Cardiac muscle cell (in vitro differentiated cells and primary cell): ENCODE data around the gene TENT5C. TPM values are rescaled to one million over a fixed set of nuclear protein-coding genes. Genes with fewer than 3 reads are reported as not detected.

ENCODE experiments used
- DNase-seq, 2 donors: peaks; one replicate each; pipeline versions ENCODE4 v3.0.0 to v3.0.0-alpha.2; 2010 to 2017; ENCODE audit warnings: low read depth in 1 of 2, low spot score in 1 of 2
- H3K27ac ChIP-seq: fragments of 200-600 bp; sonication (generic); 2 replicates; pipeline ENCODE4 v1.5.1; 2016
- H3K27me3 ChIP-seq: fragments of 200-600 bp; sonication (generic); 2 replicates; pipeline ENCODE4 v1.6.0; 2016; ENCODE audit warnings: control low read depth
- H3K36me3 ChIP-seq: fragments of 200-600 bp; sonication (generic); 2 replicates; pipeline ENCODE4 v1.5.1; 2016; ENCODE audit warnings: control low read depth
- H3K4me1 ChIP-seq: fragments of 200-600 bp; sonication (generic); 2 replicates; pipeline ENCODE4 v1.8.1; 2017; ENCODE audit warnings: low read depth, mild to moderate bottlenecking, mixed run types
- H3K4me3 ChIP-seq: fragments of 200-600 bp; sonication (generic); 2 replicates; pipeline ENCODE4 v1.5.1; 2016; ENCODE audit warnings: mild to moderate bottlenecking
- H3K9me3 ChIP-seq: fragments of 200-600 bp; sonication (generic); 2 replicates; pipeline ENCODE4 v1.5.1; 2017; ENCODE audit warnings: low read depth, mild to moderate bottlenecking, control low read depth
- CTCF ChIP-seq: IDR thresholded peaks from 2 replicates; pipeline ENCODE4 v1.5.1; 2012; ENCODE audit warnings: low read depth, mild to moderate bottlenecking, low read length
- polyA plus RNA-seq: library from polyadenylated mRNA; unstranded; fragments of >200 nt; fragmentation: Nextera tagmentation; extraction: Ambion mirVana; gene quantifications from 2 replicates; pipeline ENCODE4 v1.2.1, GENCODE V29; 2016
- total RNA-seq: library from RNA; depleted of rRNA; stranded (reverse); fragments of >200 nt; gene quantifications from 2 replicates; pipeline ENCODE4 v1.2.3, GENCODE V29; 2016

TENT5C gene
- total and polyA plus RNA-seq, 2 experiments from 2014 or later, result 0.63 to 1.1 TPM

- DNase-seq, result no peak
- Histone ChIP-seq H3K27ac (no peak overlapping the region), H3K27me3 (no peaks in the 10 kb centered on the region), H3K9me3 (no peaks in the 10 kb centered on the region), H3K4me1 (no peaks in the 10 kb centered on the region), H3K36me3 (no peaks in the 10 kb centered on the region), H3K4me3 (no peak overlapping the region)
- TF ChIP-seq CTCF, result no peak
Observed at GRCh38 chr1:117561071-117561470, 44.8 kb upstream of the TENT5C start.

- no peak for DNase-seq
- H3K4me3 ChIP-seq, result no peak overlapping the region
- H3K36me3 ChIP-seq, result no peaks in the 10 kb centered on the region
- no peak overlapping the region for H3K27ac ChIP-seq
- no peaks in the 10 kb centered on the region for H3K9me3 ChIP-seq
- no peaks in the 10 kb centered on the region for H3K4me1 ChIP-seq
- no peaks in the 10 kb centered on the region for H3K27me3 ChIP-seq
- TF ChIP-seq CTCF, result no peak
Observed at GRCh38 chr1:117561551-117561950, 44.3 kb upstream of the TENT5C start.

GRCh38 chr1:117562581-117563491, 43.0 kb upstream of the TENT5C start:
- TF ChIP-seq CTCF, result no peak

GRCh38 chr1:117563492-117563875, 42.4 kb upstream of the TENT5C start:
- Histone ChIP-seq H3K27me3 (no peaks in the 10 kb centered on the region), H3K9me3 (no peaks in the 10 kb centered on the region), H3K4me3 (no peak overlapping the region), H3K27ac (no peak overlapping the region), H3K4me1 (no peaks in the 10 kb centered on the region), H3K36me3 (no peaks in the 10 kb centered on the region)
- no peak for TF ChIP-seq CTCF
- no peak for DNase-seq

More at GRCh38 chr1:117562581-117563491, 43.0 kb upstream of the TENT5C start:
- Histone ChIP-seq H3K27me3 (no peaks in the 10 kb centered on the region), H3K9me3 (no peaks in the 10 kb centered on the region), H3K4me1 (no peaks in the 10 kb centered on the region), H3K27ac (no peak overlapping the region), H3K4me3 (no peak overlapping the region), H3K36me3 (no peaks in the 10 kb centered on the region)
- no peak for DNase-seq

GRCh38 chr1:117564227-117565075, 41.4 kb upstream of the TENT5C start:
- Histone ChIP-seq H3K9me3 (no peaks in the 10 kb centered on the region), H3K4me3 (no peak overlapping the region), H3K4me1 (no peaks in the 10 kb centered on the region), H3K27ac (no peak overlapping the region), H3K27me3 (no peaks in the 10 kb centered on the region), H3K36me3 (no peaks in the 10 kb centered on the region)
- TF ChIP-seq CTCF, result no peak
- DNase-seq, result no peak
